Endometrium (tissue), 2 donors: ENCODE measurements around the gene TMOD4.

ENCODE experiments used
- FAIRE-seq: peaks from 2 replicates; lab custom pipeline; 2012; peaks lifted over from hg19 to GRCh38; lab: Jason Lieb, UNC
- donor health status: control.
- donor health status: control.

Gene TMOD4

DNA sequence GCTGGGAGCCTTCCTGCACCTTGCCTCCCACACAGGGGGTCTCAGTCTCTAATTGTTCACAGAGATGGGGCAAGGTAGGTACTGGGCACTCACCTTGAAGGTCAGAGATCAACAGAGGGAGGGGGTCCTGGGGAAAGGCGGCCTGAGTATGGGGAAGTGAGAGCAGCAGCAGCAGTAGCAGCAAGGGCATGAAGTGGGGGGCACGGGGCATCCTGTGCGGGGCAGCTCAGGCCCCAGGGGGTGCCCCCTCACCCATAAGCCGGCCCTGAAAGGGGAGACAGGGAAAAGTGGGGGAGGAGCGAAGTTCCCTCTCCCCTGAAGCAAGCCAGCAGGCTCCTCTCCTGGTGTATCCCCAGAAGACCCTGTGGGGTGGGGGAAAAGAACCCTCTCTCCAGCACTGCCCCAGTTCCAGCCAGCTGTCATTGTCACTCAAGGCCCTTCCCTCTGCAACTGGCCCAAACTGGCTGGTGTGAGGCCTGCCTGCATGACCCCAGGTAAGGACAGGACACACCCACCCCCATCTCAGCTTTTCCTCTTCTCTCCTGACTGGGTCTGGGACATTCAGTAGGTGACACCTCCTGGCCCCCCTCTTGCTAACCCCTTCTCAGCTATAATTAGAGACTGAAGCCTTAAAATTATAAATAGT, 33.2 kb downstream of the TMOD4 start:
- FAIRE-seq: no peak

DNA sequence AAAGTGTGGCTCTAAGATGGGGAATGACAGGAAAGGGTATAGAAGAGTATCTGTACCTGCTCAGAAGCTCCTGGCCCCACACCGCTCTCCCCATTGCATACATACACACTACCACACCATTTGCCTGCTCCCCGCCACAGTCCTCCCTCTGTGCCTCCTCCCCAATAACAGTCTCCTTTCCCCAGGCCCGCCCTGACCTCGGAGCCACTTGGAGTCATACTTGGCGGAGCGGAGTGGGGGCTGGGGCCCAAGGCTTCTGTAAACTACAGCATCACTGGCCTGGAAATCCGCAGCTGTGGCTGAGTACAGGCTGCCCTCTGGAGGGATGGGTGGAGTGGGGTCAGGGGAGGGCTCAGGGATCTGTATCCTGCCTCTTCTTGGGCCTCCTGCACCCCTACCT, 38.0 kb downstream of the TMOD4 start:
- no peak for FAIRE-seq

DNA sequence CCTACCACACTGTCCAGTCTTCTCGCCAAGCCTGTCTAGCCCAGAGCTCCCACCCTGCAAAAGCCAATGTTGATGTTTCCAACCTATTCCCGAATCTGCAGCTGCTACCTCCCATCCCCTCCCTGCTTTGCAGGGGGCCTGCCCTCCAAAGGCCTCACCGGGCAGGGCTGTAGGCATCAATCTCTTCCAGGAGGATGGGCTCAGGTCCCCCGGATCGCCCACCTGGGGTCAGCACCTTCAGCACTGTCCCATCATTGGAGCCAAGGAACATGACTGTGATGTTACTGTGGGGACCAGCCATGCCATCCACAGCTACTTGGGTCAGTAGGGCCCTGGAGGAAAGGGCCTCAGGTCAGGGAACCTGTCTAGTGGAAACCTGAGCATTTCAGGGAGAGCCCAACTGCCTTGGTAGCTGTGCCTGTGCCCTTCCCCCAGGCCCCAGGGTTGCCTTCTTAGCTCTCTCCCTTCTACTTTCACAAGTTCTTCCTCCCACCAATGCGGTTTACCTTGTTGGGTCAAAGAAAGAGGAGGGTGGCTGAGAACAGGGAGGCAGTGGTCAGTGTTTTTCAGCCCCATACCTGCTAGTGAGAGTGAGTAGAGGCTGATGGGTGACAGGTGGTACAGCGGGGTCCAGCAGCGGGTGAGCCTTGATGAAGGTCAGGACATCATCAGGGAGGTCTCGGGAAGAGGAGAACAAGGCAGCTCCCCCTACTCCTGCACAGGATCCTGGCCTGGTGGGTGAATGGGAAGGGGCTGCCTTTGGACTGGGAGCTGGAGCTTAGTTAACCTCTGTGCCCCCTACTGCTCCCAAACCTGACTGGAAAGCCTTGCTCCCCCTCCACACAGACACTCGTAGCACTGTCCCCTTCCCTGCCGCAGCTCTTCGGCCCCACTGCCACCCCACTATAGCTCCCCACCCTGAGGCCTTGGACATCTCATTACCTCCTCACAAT, 40.1 kb downstream of the TMOD4 start:
- FAIRE-seq: no peak

DNA sequence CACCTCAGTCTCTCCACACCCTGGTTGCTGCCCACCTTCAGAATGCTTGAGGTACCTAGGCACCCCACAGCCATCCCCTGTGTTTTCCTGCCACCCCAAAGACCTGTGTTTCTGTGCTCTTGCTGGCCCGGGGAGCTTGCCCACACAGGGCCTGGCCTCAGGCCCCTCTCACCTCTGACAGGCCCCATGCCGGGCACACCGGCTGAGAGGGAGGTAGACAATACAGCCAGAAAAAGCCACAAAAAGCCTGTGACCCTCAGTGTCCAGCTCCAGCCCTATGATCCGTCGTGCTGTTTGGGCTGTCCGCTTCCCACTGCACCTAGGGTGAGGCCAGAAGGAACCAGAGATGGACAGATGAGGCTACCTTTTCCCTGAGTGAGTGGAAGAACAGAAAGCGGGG, 40.8 kb downstream of the TMOD4 start:
- FAIRE-seq: no peak

GRCh38 chr1:151134396-151134795, 41.4 kb downstream of the TMOD4 start:
- FAIRE-seq: no peak

GRCh38 chr1:151133018-151133806, 42.6 kb downstream of the TMOD4 start:
- FAIRE-seq: no peak

DNA sequence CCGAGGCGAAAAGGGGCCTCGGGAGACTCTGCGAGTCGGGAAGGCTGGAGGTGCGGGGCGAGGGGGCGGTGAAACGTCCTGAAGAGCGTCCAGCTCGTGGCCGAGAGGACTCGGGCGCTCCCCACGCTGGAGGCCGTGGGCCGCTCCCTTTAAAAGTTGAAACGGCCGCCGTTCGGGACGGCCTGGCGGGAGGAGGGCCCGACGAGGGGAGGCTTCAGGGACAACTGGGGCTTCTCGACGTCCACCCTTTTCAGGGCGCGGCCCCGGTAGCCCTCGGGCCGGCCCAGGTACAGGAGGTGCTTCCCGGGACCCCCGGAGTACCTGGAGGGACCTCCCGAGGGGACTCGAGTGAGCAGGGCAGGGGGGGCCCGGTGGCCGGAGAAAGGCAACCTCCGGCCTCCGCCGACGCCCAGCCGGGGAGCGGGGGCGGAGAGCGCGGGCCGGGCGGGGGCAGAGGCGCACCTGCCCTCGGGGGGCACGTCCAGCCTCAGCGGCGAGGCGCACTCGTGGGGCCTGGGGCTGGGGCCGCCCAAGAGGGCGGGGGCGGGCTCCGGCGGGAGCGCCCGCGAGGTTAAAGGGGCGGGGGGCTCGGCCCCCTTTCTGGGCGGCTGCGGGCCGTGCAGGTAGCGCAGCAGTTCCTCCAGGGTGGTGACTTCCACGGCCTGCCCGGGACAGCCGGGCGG, 43.3 kb downstream of the TMOD4 start:
- FAIRE-seq: no peak

GRCh38 chr1:151131701-151132334, 44.0 kb downstream of the TMOD4 start:
- FAIRE-seq: no peak

DNA sequence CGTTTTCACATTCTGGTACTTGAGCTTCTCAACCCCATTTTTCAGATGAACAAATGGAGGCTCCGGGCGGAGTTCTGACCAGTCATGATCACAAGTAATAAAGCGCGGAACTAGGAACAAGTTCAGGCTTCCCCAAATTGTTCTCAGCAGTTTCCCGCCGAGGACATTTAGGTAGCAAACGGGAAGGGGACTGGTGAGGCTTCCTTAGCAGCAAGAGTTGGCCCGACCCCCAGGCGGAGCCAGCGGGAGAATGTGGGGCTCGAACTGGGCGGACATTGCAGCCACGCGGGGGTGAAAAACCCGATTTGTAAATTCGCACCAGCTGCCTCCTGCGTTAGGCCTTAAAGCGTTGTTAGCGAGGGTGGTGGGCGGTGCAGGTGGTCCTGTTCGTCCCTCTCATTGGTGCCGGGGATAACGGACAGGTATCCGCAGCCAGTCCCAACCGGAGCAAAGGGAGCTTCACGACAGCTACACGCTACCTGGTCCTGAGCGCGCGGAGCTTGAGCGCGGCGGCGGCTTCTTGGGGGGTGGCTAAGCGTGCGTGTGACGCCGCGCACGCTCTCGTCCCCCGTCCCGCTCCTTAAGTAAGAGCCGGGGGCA, 44.7 kb downstream of the TMOD4 start:
- FAIRE-seq: no peak

DNA sequence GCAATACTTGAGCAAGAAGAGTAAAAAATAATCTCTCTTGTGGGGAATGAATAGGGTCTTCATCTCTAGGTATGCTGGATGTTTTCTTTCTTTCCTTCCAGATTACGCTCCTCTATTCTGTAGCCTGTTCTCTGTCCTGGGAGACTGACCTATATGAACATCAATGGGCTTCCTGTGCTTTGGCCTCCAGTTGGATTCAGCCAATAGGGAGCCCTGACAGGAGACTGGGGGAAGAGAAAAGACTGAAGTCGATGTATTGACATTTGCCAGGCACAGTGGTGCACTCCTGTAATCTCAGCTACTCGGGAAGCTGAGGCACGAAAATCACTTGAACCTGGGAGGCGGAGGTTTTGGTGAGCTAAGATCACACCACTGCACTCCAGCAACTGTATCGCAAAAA, 47.0 kb downstream of the TMOD4 start:
- no peak for FAIRE-seq

DNA sequence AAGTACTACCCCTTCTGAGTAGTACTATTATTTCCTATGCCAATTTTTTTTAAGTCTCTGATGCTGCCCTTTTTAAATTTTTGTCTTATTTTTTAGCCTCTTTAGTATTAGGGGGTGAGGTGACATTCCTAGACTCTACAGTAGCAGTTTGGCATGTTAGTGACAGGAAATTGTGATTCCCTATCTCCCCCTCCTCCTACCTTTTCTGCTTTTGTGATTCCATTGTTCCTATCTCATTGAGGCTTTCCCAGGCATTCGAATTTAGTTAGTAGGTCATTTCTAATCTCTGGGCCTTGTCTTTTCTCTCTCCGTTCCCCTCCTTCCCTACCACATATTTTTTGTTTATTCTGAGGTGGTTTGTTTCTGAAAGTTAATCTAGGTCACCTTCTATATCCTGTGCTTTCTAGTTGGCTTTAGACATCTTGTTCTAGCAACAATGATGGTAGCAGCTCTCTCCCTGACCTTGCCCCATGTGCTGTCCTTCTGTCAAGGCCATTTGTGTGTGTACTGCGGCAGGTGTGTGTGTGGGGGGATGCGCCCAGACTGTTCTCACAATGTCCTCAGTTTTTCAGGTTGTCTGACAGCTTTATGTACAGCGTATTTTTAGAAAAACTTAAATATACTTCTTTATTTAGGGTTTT, 50.9 kb downstream of the TMOD4 start:
- no peak for FAIRE-seq
